Transverse colon (tissue), 4 donors: Measurements from ENCODE around the gene FAM221A. TPM values are rescaled to one million over a fixed set of nuclear protein-coding genes. Genes with fewer than 3 reads are reported as not detected.

Source experiments
- DNase-seq: peaks from one replicate; pipeline ENCODE4 v3.0.0-alpha.2; 2019
- H3K27ac ChIP-seq, 4 donors: fragments of 200-600 bp; sonication (generic); 2 replicates each; pipeline ENCODE4 v1.5.1; 2016 to 2018; ENCODE audit warnings: inconsistent platforms in 4 of 4
- H3K27me3 ChIP-seq: fragments of 200-600 bp; sonication (generic); 2 replicates; pipeline ENCODE4 v1.5.1; 2017; ENCODE audit warnings: inconsistent platforms
- H3K36me3 ChIP-seq, 4 donors: fragments of 200-600 bp; sonication (generic); 2 replicates each; pipeline ENCODE4 v1.5.1; 2017 to 2019; ENCODE audit warnings: inconsistent platforms in 4 of 4
- H3K4me1 ChIP-seq, 4 donors: fragments of 200-600 bp; sonication (generic); 2 replicates each; pipeline ENCODE4 v1.5.1; 2017 to 2020; ENCODE audit warnings: inconsistent platforms in 4 of 4
- H3K4me3 ChIP-seq, 4 donors: fragments of 200-600 bp; sonication (generic); 1 replicate in 1 of 4; 2 replicates in 3 of 4; pipeline versions ENCODE4 v1.5.1 to v1.6.1; 2017 to 2019; ENCODE audit warnings: inconsistent platforms in 4 of 4
- H3K9me3 ChIP-seq, 2 donors: fragments of 200-600 bp; sonication (generic); 2 replicates each; pipeline ENCODE4 v1.5.1; 2017 to 2019; ENCODE audit warnings: inconsistent platforms in 2 of 2
- CTCF ChIP-seq, 5 experiments: fragments of 200-600 bp in 3 of 5; fragments of 450-650 bp in 2 of 5; sonication (generic) in 3 of 5; IDR thresholded peaks; 1 replicate in 2 of 5; 2 replicates in 3 of 5; pipeline ENCODE4 v1.5.1; 2016 to 2017; ENCODE audit warnings: antibody characterized with exemption in 5 of 5, inconsistent platforms in 3 of 5, mild to moderate bottlenecking in 2 of 5, moderate library complexity in 1 of 5
- EP300 ChIP-seq: sonication (generic); formaldehyde crosslinking; IDR thresholded peaks from one replicate; pipeline ENCODE4 v1.6.1; 2017; ENCODE audit warnings: antibody characterized with exemption, low read depth
- POLR2A ChIP-seq: fragments of 450-650 bp; IDR thresholded peaks from one replicate; pipeline ENCODE4 v1.6.1; 2016; ENCODE audit warnings: antibody characterized with exemption, mild to moderate bottlenecking, moderate library complexity
- POLR2AphosphoS5 ChIP-seq, 3 donors: sonication (generic); formaldehyde crosslinking; IDR thresholded peaks; one replicate each; pipeline ENCODE4 v1.6.1; 2016; ENCODE audit warnings: antibody characterized with exemption in 3 of 3
- WGBS, 2 donors: methylation state at CpG; one replicate each; pipeline ENCODE4 v1.1.5; 2018; ENCODE audit warnings: low coverage in 1 of 2; 5-methylcytosine and 5-hydroxymethylcytosine counted together
- in situ Hi-C, 4 donors: fragments of 200-750 bp; cut with MboI; loops; one replicate each; pipeline versions ENCODE4 v1.15.0 to v1.15.1; 2017; ENCODE audit warnings: low sequenced_read_pairs in 3 of 4, low pct_ligation_motif_present in 1 of 4, low pct_unique_long_range_greater_than_20kb in 1 of 4
- intact Hi-C: fragments of 100-400 bp; cut with DNase I; formaldehyde crosslinking; loops from one replicate; pipeline ENCODE4 v1.15.1; 2023; ENCODE audit warnings: low total_unique reads
- small RNA-seq, 4 donors: library from RNA; depleted of rRNA; stranded (forward); fragments of <200 nt; gene quantifications; one replicate each; pipeline ENCODE3, GENCODE V24; 2016
- total RNA-seq, 4 donors: library from RNA; depleted of rRNA; stranded (reverse); fragments of >200 nt; gene quantifications; one replicate each; pipeline ENCODE4 v1.1.0, GENCODE V29; 2016

The FAM221A gene
- total RNA-seq, 4 donors from 2014 or later, result 7.5 to 18.4 (median 13.1) TPM

GRCh38 chr7:23742051-23742450 is 62.1 kb downstream of the FAM221A start:
- Histone ChIP-seq H3K4me1 (no peaks in the 10 kb centered on the region), H3K9me3 (peaks cover 13 to 14% of the 10 kb centered on the region in 2 donors), H3K27ac (no peak overlapping the region), H3K4me3 (no peak overlapping the region), H3K27me3 (no peaks in the 10 kb centered on the region), H3K36me3 (no peaks in the 10 kb centered on the region)
- intact Hi-C loops (no loop called here), in situ Hi-C loops (no loop called here)
- TF ChIP-seq EP300, result no peak
- no peak for TF ChIP-seq CTCF (IDR thresholded peaks at IDR 0.05)
- TF ChIP-seq POLR2A, result no peak
- no peak for TF ChIP-seq POLR2AphosphoS5 (IDR thresholded peaks at IDR 0.05)
- no peak for DNase-seq

GRCh38 chr7:23743226-23743625 is 63.2 kb downstream of the FAM221A start:
- H3K4me1 ChIP-seq, result no peaks in the 10 kb centered on the region
- WGBS, 2 donors, result 90 to 93% methylated on average over 4 of the region's 4 CpGs
- no peak overlapping the region for H3K4me3 ChIP-seq
- peaks cover 13 to 14% of the 10 kb centered on the region in 2 donors for H3K9me3 ChIP-seq
- DNase-seq, result no peak
- no peaks in the 10 kb centered on the region for H3K27me3 ChIP-seq
- in situ Hi-C loops, result no loop called here
- TF ChIP-seq CTCF (IDR thresholded peaks at IDR 0.05), result no peak
- TF ChIP-seq POLR2AphosphoS5 (IDR thresholded peaks at IDR 0.05), result no peak
- TF ChIP-seq EP300, result no peak
- no peak for TF ChIP-seq POLR2A
- intact Hi-C loops, result no loop called here
- no peak overlapping the region for H3K27ac ChIP-seq
- H3K36me3 ChIP-seq, result no peaks in the 10 kb centered on the region

GRCh38 chr7:23746629-23747028 is 66.6 kb downstream of the FAM221A start:
- Histone ChIP-seq H3K27ac (no peak overlapping the region), H3K36me3 (no peaks in the 10 kb centered on the region), H3K4me3 (no peak overlapping the region), H3K27me3 (no peaks in the 10 kb centered on the region), H3K4me1 (no peaks in the 10 kb centered on the region), H3K9me3 (peaks cover 13 to 14% of the 10 kb centered on the region in 2 donors)
- no peak for DNase-seq
- TF ChIP-seq EP300, result no peak
- no peak for TF ChIP-seq CTCF (IDR thresholded peaks at IDR 0.05)
- TF ChIP-seq POLR2AphosphoS5 (IDR thresholded peaks at IDR 0.05), result no peak
- TF ChIP-seq POLR2A, result no peak
- intact Hi-C loops, result no loop called here
- 75 to 88% methylated on average over 1 of the region's 1 CpG for WGBS, 2 donors
- in situ Hi-C loops, result no loop called here

- Histone ChIP-seq H3K27me3 (no peaks in the 10 kb centered on the region), H3K36me3 (no peaks in the 10 kb centered on the region), H3K4me3 (no peak overlapping the region), H3K9me3 (no peaks in the 10 kb centered on the region), H3K27ac (no peak overlapping the region), H3K4me1 (no peaks in the 10 kb centered on the region)
- no peak for DNase-seq
- WGBS, 2 donors, result 67% methylated on average over 1 of the region's 1 CpG
- intact Hi-C loops (no loop called here), in situ Hi-C loops (no loop called here)
- TF ChIP-seq CTCF (IDR thresholded peaks at IDR 0.05) (no peak), POLR2A (no peak), EP300 (no peak), POLR2AphosphoS5 (IDR thresholded peaks at IDR 0.05) (no peak)
These were observed 71.9 kb downstream of the FAM221A start for GRCh38 chr7:23751852-23752251.

Small RNA genes within 50 kb of the gene (small RNA-seq; reads per million reads assigned to genes)
- 0 reads per million in 4 donors for gene AC006026.2

Other genes starting within 250 kb of the FAM221A start
- gene IGF2BP3, start 209.7 kb upstream of the FAM221A start, total RNA-seq, result under 1 TPM in 2 of 4 donors, not detected in 2; 0.41 to 0.64 TPM
- gene TRA2A, start 148.2 kb upstream of the FAM221A start, total RNA-seq, result 100 to 1,000 TPM in 2 of 4 donors, 10 to 100 TPM in 2; 31.7 to 199 (median 111) TPM
- gene CCDC126, start 82.8 kb upstream of the FAM221A start, total RNA-seq, result 10 to 100 TPM in 3 of 4 donors, not detected in 1; 14.5 to 22.8 (median 14.6) TPM
- under 1 TPM; 0.37 to 0.95 (median 0.67) TPM for gene STK31, start 30.0 kb downstream of the FAM221A start, total RNA-seq